Stimulated activated naive B cell treated with anti-CD40 and anti-IgM and Interleukin-4, amounts not matched to agents 10 μg/mL and 1 μg/mL and 100 μg/mL, for 72 hours (primary cell): ENCODE results near the gene CACNA1B.

Source experiments
- ATAC-seq, 2 donors: fragments of 150-1000 bp; cut with Tn5 transposase; replicated peaks; 2 replicates each; pipeline ENCODE4 v1.10.0; 2021; ENCODE audit warnings: moderate library complexity in 1 of 2
- DNase-seq: peaks from one replicate; pipeline ENCODE4 v3.0.0; 2021
- H3K27ac Mint-ChIP-seq: one replicate; pipeline ENCODE4 v1.8.0; 2022; ENCODE audit warnings: mild to moderate bottlenecking, mixed read lengths
- H3K27me3 Mint-ChIP-seq, 2 donors: one replicate each; pipeline ENCODE4 v1.8.0; 2022; ENCODE audit warnings: mixed read lengths in 2 of 2
- H3K36me3 Mint-ChIP-seq, 2 donors: one replicate each; pipeline ENCODE4 v1.8.0; 2022; ENCODE audit warnings: mixed read lengths in 2 of 2, mild to moderate bottlenecking in 1 of 2
- H3K4me1 Mint-ChIP-seq, 2 donors: one replicate each; pipeline ENCODE4 v1.8.0; 2022; ENCODE audit warnings: mixed read lengths in 2 of 2, mild to moderate bottlenecking in 1 of 2
- H3K4me3 Mint-ChIP-seq, 2 donors: one replicate each; pipeline ENCODE4 v1.8.0; 2022; ENCODE audit warnings: mild to moderate bottlenecking in 2 of 2, mixed read lengths in 2 of 2, moderate library complexity in 1 of 2
- H3K9me3 Mint-ChIP-seq, 2 donors: one replicate each; pipeline ENCODE4 v1.8.0; 2022; ENCODE audit warnings: mixed read lengths in 2 of 2, mild to moderate bottlenecking in 1 of 2

CACNA1B gene

GRCh38 chr9:137967280-137967953 is 89.8 kb downstream of the CACNA1B start:
- Mint-ChIP-seq H3K36me3 (no peaks in the 10 kb centered on the region), H3K4me3 (no peak overlapping the region), H3K9me3 (peaks cover 5 to 7% of the 10 kb centered on the region in 2 donors), H3K27me3 (peaks cover 44 to 67% of the 10 kb centered on the region in 2 donors), H3K27ac (no peak overlapping the region), H3K4me1 (no peaks in the 10 kb centered on the region)
- no peak for ATAC-seq
- DNase-seq = no peak

- Mint-ChIP-seq H3K4me3 (no peak overlapping the region), H3K36me3 (no peaks in the 10 kb centered on the region), H3K27ac (no peak overlapping the region), H3K27me3 (peaks cover 45 to 67% of the 10 kb centered on the region in 2 donors), H3K4me1 (no peaks in the 10 kb centered on the region), H3K9me3 (peaks cover 1 to 4% of the 10 kb centered on the region in 2 donors)
- ATAC-seq (no peak), DNase-seq (no peak)
Observed at GRCh38 chr9:137968235-137968634, 90.7 kb downstream of the CACNA1B start.

DNA sequence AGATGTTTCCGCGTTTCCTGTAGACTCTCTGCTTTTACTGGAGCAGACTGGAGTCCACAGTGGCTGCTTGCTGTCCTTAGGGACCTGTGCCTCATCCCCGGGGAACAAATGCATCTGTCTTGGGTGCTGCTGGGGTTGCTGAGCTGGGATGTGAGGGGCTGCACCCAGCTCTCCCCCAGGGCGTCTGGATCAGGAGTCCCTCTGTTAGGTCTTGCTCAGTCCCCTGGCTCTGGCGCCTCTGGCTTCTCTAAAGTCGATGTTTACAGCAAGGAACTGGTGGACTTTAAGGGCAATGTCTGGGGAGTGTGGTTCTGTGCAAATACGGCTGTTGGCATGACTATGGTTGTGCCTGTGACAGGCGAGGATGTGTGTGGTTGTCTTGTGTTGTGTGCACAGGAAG is 91.4 kb downstream of the CACNA1B start:
- peaks cover 44 to 65% of the 10 kb centered on the region in 2 donors for H3K27me3 Mint-ChIP-seq
- no peaks in the 10 kb centered on the region for H3K36me3 Mint-ChIP-seq
- H3K4me3 Mint-ChIP-seq = no peak overlapping the region
- peaks cover 1 to 4% of the 10 kb centered on the region in 2 donors for H3K9me3 Mint-ChIP-seq
- ATAC-seq (no peak), DNase-seq (no peak)
- H3K4me1 Mint-ChIP-seq = no peaks in the 10 kb centered on the region
- H3K27ac Mint-ChIP-seq = no peak overlapping the region

DNA sequence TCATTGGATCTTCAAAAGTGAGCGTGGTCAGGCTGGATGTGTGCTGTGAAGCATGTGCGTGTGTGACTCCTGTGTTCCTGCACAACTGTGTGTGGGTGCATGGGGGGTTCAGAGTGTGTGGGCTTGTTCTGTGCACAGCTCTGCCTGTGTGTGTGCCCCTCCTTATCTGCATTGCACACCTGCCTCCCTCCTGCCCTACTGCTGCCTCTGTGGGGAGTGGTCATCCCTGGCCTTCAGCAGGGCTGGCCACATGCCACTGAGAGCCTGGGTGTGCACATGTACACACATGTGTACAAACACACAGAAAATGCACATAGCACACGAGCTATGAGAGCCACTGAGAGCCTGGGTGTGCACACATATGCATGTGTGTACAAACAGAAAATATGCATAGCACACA is 92.1 kb downstream of the CACNA1B start:
- DNase-seq (no peak), ATAC-seq (no peak)
- Mint-ChIP-seq H3K4me1 (no peaks in the 10 kb centered on the region), H3K9me3 (no peaks in the 10 kb centered on the region), H3K27me3 (peaks cover 43 to 58% of the 10 kb centered on the region in 2 donors), H3K27ac (no peak overlapping the region), H3K4me3 (no peak overlapping the region), H3K36me3 (no peaks in the 10 kb centered on the region)

DNA sequence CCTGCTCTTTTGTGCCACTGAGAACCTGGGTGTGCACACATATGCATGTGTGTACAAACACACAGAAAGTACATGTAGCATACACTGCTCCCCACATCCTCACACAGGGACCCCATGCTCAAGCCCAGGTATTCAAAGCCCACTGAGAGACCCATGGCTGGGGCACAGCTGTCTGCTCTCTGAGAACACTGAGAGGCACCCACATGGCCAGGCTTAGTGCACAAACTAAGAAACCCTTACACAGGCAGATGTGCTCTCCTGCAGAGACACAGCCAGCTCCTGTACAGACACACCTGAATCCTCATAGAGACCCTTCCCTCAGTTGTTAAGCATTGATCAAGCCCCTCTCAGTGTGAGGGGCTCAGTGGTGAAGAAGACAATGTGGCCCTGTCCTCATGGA is 92.5 kb downstream of the CACNA1B start:
- peaks cover 43 to 55% of the 10 kb centered on the region in 2 donors for H3K27me3 Mint-ChIP-seq
- H3K27ac Mint-ChIP-seq = no peak overlapping the region
- no peaks in the 10 kb centered on the region for H3K9me3 Mint-ChIP-seq

GRCh38 chr9:137970686-137971476 is 93.3 kb downstream of the CACNA1B start:
- Mint-ChIP-seq H3K9me3 (no peaks in the 10 kb centered on the region), H3K4me1 (no peaks in the 10 kb centered on the region), H3K36me3 (no peaks in the 10 kb centered on the region), H3K27me3 (peaks cover 43 to 55% of the 10 kb centered on the region in 2 donors), H3K27ac (no peak overlapping the region), H3K4me3 (no peak overlapping the region)
- ATAC-seq (no peak), DNase-seq (no peak)

More for the DNA sequence above, 92.5 kb downstream of the CACNA1B start:
- ATAC-seq (no peak), DNase-seq (no peak)
- Mint-ChIP-seq H3K36me3 (no peaks in the 10 kb centered on the region), H3K4me3 (no peak overlapping the region), H3K4me1 (no peaks in the 10 kb centered on the region)

DNA sequence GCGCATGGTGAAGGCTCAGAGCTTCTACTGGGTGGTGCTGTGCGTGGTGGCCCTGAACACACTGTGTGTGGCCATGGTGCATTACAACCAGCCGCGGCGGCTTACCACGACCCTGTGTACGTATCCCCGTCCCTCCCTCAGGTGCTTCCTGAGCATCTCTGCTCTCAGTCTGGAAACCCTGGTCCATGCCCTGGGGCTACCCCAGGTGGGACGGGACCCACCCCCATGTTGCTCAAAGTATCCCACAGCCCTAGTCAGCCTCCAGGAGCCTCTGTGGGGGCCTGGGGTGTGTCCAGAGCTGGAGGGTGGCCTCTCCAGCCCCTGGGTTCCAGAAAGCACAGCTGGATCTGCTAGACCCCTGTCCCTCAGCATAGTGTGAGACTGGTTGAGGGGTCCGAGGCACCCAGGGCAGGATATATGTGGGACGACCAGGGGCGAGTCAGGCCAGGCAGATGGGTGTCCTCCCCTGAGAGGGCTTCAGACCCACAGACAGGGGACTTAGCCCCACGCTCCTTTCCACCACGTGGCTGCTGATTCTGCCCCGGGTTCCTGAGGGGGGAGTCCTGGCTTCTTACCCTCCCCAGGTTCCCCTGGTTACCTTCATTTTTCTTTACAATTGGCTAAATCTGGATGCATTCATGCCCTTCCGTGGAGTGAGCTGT is 94.0 kb downstream of the CACNA1B start:
- Mint-ChIP-seq H3K4me1 (no peaks in the 10 kb centered on the region), H3K27me3 (peaks cover 43 to 55% of the 10 kb centered on the region in 2 donors), H3K27ac (no peak overlapping the region), H3K4me3 (no peak overlapping the region), H3K36me3 (no peaks in the 10 kb centered on the region), H3K9me3 (no peaks in the 10 kb centered on the region)
- ATAC-seq (no peak), DNase-seq (no peak)

DNA sequence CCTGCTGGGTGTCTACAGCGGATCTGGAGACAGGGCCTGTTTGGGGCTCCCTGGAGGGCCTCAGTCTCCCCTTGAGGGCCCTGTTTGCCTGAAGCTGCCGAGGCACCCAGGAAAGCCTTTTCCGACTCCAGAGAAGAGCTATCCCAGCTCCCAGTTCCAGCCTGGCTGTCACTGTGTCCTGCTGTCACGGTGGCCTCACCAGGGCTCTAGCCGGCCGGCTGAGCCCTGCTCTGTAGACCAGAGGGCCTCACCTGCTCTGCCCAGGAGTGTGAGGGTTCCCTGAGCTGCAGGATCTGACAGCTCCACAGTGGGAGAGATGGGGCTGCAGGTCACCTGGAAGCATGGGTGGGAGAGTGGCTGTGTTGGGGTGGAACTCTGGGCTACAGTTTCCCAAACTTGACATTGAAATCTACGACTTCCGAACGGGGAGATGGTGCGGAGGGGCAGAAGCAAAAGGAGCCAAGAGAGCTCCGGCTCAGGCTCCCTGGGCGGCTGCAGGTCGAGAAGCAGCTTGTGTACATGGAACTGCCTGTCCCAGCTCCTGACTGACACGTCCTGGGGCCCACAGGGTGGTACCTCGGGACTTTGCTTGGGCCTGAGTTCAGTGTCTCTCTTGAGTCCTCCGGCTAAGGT is 94.9 kb downstream of the CACNA1B start:
- DNase-seq = no peak
- H3K4me1 Mint-ChIP-seq = no peaks in the 10 kb centered on the region
- no peaks in the 10 kb centered on the region for H3K36me3 Mint-ChIP-seq
- H3K27me3 Mint-ChIP-seq = peaks cover 42 to 48% of the 10 kb centered on the region in 2 donors
- no peak overlapping the region for H3K4me3 Mint-ChIP-seq
- no peak for ATAC-seq
- H3K27ac Mint-ChIP-seq = no peak overlapping the region
- H3K9me3 Mint-ChIP-seq = no peaks in the 10 kb centered on the region

- no peak overlapping the region for H3K27ac Mint-ChIP-seq
- H3K4me3 Mint-ChIP-seq = no peak overlapping the region
- ATAC-seq (no peak), DNase-seq (no peak)
- H3K36me3 Mint-ChIP-seq = no peaks in the 10 kb centered on the region
- H3K9me3 Mint-ChIP-seq = peaks cover 0 to 3% of the 10 kb centered on the region in 2 donors
- H3K27me3 Mint-ChIP-seq = peaks cover 37 to 48% of the 10 kb centered on the region in 2 donors
- H3K4me1 Mint-ChIP-seq = no peaks in the 10 kb centered on the region
Observed at GRCh38 chr9:137972988-137973470, 95.4 kb downstream of the CACNA1B start.

GRCh38 chr9:137973829-137974416 is 96.3 kb downstream of the CACNA1B start:
- Mint-ChIP-seq H3K4me3 (no peak overlapping the region), H3K4me1 (no peaks in the 10 kb centered on the region), H3K36me3 (no peaks in the 10 kb centered on the region), H3K27ac (no peak overlapping the region), H3K27me3 (peaks cover 37 to 46% of the 10 kb centered on the region in 2 donors), H3K9me3 (peaks cover 0 to 3% of the 10 kb centered on the region in 2 donors)
- no peak for ATAC-seq
- DNase-seq = no peak

- Mint-ChIP-seq H3K36me3 (no peaks in the 10 kb centered on the region), H3K4me1 (no peaks in the 10 kb centered on the region), H3K4me3 (no peak overlapping the region), H3K9me3 (peaks cover 0 to 3% of the 10 kb centered on the region in 2 donors), H3K27me3 (peaks cover 29 to 37% of the 10 kb centered on the region in 2 donors), H3K27ac (no peak overlapping the region)
- no peak for DNase-seq
- no peak for ATAC-seq
Observed at GRCh38 chr9:137974746-137975526, 97.4 kb downstream of the CACNA1B start.

- H3K9me3 Mint-ChIP-seq = peaks cover 0 to 3% of the 10 kb centered on the region in 2 donors
- no peaks in the 10 kb centered on the region for H3K4me1 Mint-ChIP-seq
- DNase-seq = no peak
- H3K4me3 Mint-ChIP-seq = no peak overlapping the region
- no peak for ATAC-seq
- no peak overlapping the region for H3K27ac Mint-ChIP-seq
- H3K36me3 Mint-ChIP-seq = no peaks in the 10 kb centered on the region
- H3K27me3 Mint-ChIP-seq = peaks cover 27 to 34% of the 10 kb centered on the region in 2 donors
Observed at GRCh38 chr9:137975527-137975913, 97.9 kb downstream of the CACNA1B start.

DNA sequence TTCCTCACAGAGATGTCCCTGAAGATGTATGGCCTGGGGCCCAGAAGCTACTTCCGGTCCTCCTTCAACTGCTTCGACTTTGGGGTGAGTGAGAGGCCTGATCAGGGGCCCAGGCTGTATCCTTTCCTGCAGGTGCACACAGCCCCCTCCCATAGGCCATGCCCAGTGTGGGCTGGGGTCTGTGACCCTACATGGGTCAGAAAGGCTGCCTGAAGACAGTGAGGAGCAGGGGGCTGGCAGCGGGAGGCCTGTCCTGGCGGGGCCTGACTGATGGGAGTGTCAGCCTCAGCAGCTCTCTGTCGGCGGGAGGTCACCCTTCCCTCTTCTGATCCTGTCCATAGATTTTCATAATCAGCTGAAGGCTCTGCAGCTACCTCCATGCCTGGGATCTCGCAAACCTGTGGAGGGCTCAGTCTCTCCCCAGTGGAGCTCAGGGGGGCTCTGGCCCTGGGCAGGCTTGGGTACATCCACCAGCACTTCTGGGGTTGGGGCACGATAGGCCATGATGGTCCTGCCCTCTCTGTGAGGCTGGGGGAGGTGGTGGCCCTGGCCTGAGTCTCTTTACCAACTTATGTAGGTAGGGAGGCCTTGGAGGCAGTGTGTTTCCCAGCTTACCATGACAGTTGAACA is 98.5 kb downstream of the CACNA1B start:
- no peaks in the 10 kb centered on the region for H3K4me1 Mint-ChIP-seq
- no peaks in the 10 kb centered on the region for H3K36me3 Mint-ChIP-seq
- no peak overlapping the region for H3K27ac Mint-ChIP-seq
- ATAC-seq (no peak), DNase-seq (no peak)
- peaks cover 27 to 29% of the 10 kb centered on the region in 2 donors for H3K27me3 Mint-ChIP-seq
- no peak overlapping the region for H3K4me3 Mint-ChIP-seq
- H3K9me3 Mint-ChIP-seq = peaks cover 0 to 3% of the 10 kb centered on the region in 2 donors
